Stimulated activated naive CD8-positive, alpha-beta T cell treated with anti-CD3 and anti-CD28 coated beads, Interleukin-15, Interleukin-2, amounts not matched to agents 100 U/mL and 50 U/mL, for 24 hours (primary cell): Measurements from ENCODE around the gene FOSL1.

Experiments used
- ATAC-seq: fragments of 150-1000 bp; cut with Tn5 transposase; one replicate; pipeline ENCODE4 v1.10.0; 2021
- DNase-seq: peaks from one replicate; pipeline ENCODE4 v3.0.0; 2021

FOSL1 gene

DNA sequence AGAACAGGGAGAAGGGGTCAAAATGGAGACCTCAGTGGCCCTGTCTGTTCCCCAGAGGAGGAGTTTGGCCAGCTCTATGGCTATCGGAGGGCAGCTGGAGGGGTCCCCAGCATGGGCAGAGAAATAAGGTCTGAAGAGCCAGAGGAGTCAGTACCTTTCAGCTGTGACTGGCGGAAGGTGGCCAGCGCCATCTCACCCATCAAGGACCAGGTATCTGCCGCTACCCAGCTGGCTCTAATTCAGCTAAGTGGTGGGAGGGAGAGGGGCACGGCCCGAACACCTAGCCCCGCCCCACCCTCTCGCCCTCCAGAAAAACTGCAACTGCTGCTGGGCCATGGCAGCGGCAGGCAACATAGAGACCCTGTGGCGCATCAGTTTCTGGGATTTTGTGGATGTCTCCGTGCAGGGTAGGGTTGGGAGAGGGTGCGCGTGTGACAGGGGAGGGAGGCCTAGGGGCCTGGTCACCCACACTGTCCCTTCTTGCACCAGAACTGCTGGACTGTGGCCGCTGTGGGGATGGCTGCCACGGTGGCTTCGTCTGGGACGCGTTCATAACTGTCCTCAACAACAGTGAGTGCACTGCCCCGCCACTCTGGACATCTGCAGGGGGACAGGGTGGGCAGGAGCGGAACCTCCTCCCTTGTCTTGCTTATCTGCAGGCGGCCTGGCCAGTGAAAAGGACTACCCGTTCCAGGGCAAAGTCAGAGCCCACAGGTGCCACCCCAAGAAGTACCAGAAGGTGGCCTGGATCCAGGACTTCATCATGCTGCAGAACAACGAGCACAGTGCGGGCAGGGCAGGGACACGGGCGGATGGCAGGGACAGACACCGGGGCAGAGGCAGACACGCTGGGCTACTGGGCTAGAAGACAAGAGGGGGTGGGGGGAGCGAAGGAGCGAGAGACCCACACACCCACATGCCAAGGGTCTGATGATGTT lies 17.8 kb downstream of the FOSL1 start:
- ATAC-seq: no peak

DNA sequence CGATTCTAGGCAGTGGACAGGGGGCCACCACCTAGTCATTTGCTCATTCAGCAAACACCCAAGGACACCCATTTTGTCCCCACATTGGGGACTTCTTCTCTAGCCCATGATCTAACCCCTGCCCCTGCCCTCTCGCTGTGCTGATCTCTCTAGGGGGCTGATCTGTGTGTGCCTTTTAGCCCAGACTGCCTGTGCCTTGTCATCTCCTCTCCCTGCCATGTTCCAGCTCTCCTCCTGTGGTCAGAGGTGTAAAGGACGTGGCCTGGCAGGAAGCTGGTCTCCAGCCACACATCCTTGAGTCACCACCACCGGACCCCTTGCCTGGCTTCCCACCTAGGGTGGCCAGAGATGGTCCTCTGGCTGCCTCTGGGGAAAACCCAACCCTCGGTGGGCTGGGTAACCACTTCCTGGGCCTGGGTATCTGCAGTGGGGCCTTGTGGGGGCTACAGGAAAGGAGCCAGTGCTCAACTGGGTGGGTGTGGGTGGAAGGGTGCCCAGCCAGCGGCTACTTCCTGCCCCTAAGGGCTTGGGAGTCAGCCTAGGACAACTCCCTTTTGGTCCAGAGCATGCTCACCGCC lies 19.3 kb downstream of the FOSL1 start:
- ATAC-seq (peak; percentile 36), DNase-seq (peak; percentile 50)

More for the DNA sequence above, 17.8 kb downstream of the FOSL1 start:
- no peak for DNase-seq

DNA sequence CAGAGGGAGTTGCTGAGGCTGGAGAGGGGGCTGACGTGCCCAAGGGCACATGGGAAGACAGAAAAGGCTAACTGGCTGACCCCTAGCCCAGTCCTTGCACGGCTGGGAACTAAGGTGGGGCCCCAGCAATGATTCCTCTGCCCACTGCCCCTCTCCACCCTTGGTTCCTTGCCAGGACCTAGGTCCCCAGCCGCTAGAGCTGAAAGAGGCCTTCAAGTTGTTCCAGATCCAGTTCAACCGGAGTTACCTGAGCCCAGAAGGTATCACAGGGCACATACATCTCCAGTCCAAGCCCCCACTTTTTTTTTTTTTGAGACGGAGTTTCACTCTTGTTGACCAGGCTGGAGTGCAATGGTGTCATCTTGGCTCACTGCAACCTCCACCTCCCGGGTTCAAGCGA lies 20.2 kb downstream of the FOSL1 start:
- no peak for ATAC-seq
- no peak for DNase-seq

DNA sequence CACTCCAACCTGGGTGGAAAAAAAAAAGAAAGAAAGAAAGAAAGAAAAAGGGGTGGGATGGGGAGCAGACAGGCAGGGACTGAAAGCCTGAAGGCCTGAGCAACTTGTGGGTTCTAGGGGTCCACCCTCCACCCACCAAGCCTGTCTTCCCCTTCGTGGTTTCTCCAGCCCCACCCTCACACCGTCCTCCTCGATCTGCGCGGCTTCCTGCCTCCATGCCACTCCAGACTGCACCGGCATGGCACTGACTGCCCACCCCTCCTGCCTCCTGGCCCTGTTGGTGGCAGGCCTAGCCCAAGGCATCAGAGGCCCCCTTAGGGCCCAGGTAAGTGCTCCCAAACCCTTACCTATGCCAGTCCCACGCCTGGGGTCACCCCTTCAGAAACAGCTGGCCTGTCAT lies 20.6 kb downstream of the FOSL1 start, which contains the start of gene CTSW:
CTSW (plus strand) TSS at position 221 of the 400 bp plus-strand sequence; CDS start at position 239, 18 bp downstream.
- ATAC-seq (peak; percentile 76), DNase-seq (peak; percentile 72)

DNA sequence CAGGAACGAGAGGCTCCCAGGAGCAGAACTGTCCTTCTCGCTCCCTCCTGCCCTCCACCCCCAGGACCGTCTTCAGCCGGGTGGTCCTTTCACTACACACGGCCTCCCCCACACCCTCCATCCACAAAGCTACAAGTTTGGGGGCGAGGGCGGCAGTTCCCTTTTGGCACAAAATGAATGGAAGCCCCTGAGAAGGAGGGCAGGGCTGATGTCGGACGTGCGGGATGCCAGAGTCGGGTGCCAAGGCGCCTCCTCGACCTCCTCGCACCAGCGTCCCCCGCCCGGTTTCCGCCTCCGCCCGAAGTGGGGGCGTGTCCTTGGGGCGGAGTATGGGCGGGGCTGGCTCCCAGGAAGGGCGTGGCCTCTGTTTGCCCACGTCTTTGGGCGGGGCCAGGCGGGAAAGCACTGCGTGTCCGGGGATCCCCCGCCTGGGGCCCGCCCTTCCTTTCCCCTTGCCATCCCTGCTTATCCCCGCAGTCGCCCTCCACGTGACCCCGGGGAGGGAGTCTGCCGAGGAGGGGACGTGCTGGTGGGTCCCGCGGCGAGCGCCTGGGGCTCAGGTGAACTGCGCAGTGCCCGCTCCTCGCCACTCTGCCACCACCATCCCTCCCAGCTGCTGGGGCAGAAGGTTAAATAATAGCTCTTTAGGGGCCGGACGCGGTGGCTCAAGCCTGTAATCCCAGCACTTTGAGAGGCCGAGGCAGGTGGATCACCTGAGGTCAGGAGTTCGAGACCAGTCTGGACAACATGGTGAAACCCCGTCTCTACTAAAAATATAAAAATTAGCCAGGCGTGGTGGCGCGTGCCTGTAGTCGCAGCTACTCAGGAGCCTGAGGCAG lies 26.7 kb downstream of the FOSL1 start:
- ATAC-seq: peak; percentile 86

DNA sequence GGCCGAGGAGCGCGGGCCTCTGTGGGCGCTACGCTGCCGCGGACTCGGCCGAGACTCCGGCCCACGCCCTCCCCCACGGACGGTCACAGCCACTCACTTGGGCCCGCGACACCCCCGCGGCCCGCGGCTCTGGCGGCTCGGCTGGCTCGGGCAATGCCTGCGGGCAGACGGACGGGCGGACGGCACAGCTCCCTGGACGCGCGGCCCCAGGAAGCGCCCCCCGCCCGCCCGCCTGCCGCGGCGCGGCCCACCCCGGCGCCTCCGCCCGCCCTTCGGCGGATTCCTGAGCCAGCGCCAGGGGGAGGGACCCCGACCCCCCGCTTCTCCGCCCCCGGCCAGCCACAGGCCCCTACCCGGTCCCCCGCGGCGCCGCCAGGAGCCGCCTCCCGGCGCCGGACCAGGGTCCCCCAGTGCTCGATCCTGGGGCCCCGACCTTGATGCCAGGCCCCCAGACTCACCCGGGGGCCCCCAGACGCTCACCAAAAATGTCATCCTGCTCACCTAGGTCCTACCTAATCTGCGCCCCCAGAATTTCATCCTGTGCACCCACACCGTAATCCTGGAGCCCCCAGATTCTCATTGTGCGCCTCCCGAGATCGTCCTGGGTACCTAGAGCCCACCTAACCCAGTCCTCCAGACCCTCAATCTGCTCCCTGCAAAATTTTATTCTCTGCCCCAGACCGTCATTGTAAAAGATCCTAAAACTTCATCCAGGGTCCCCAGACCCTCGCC lies 27.4 kb downstream of the FOSL1 start, which contains the start of gene EFEMP2:
EFEMP2 (minus strand) TSS at position 215 of the 732 bp plus-strand sequence. CDS start 446 bp downstream, outside the sequence.
- no peak for ATAC-seq
- DNase-seq: no peak

More for the DNA sequence above, 26.7 kb downstream of the FOSL1 start:
- peak; percentile 98 for DNase-seq

DNA sequence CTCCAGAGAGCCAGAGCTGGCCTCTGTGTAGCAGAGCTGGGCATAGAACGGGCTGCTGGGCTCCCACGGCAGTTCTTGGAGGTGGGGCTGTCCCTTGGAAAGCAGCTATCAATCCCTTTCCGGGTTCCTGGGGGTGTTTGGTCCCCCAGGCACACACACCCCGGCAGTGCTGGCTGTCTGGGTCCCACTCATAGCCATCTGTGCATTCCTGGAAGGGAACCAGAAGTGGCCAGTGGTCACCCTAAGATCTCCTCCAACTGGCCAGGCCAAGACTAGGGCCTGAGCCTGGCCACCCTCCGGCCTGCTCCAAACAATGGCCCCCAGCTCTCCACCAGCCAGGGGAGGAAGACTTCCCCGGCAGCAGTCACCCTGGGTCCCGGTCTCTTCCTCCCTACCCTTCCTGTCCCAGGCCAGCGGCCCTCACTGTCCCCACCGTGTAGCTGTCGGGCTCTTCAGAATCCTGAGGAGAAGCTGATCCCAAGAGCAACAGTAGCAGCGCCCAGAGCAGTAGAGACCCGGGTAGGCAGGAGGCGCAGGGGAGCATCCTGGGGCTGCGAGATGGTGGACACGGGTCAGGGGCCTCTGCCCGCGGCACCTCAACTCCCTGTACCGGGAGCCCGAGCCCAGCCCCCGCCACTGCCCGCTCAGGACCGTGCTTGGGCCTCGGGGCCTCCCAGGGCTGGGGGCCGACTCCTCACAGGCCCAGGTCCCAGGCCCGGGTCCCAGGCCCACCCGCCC lies 28.2 kb downstream of the FOSL1 start:
- DNase-seq: no peak

DNA sequence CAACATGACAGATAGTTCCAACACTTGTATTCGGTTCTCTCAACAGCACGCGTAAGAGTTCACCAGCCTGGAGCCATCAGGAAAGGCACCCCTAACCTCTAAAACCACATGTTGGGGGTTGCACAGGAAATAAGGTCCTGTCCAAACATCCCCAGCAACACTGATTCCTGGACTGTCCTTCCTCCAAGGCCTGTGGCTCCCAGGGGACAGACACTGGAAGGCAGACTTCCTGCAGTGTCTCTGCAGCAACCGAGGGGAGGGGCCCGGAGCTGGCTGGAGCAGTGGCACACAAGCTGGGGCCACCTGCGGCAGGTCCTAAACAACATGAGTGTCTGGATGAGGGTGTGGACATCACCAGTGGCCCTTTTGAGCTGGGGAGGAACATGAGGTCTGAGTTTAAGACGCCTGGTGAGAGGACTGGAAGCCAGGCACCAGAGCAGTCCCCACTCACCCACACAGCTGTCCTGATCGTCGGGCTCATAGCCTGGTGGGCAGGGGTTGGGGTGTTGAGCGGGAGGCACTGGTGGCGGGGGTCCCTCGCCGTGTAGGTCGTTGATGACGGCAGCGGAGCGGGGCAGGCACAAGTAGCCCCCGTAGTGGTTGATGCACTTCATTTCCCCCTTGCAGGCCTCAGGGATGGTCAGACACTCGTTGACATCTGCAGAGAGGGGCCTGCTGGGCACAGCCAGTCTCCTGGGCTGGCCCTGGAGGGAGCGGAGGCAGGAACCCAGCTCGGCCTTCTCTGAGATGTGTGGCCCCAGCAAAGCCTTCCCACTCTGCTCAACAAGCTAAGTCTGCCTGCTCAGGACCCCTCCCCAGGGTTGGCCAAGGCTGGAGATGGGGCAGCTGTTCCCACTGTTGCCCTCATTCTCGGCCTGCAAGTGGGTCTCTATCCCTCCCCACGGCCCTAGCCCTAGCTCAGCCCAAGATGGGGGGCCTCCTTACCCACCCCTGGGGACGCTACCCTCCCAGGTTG lies 29.2 kb downstream of the FOSL1 start:
- DNase-seq (no peak), ATAC-seq (no peak)

More for the DNA sequence above, 28.2 kb downstream of the FOSL1 start:
- ATAC-seq: no peak

DNA sequence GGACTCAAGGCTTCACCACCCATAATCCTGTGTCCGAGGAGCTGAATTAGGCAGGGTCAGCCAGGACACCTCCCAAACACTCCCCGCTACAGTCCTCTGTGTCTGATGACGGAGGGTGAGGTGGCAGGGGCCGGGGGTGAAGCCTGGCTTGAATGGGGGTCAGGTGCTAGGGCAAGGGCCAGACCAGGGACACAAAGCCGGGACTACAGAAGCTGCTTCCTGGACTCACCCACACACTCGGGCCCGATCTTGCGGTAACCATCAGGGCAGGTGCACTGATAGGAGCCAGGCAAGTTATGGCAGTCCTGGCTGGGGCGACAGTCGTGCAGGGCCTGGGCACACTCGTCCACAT lies 29.9 kb downstream of the FOSL1 start:
- no peak for DNase-seq
- no peak for ATAC-seq

DNA sequence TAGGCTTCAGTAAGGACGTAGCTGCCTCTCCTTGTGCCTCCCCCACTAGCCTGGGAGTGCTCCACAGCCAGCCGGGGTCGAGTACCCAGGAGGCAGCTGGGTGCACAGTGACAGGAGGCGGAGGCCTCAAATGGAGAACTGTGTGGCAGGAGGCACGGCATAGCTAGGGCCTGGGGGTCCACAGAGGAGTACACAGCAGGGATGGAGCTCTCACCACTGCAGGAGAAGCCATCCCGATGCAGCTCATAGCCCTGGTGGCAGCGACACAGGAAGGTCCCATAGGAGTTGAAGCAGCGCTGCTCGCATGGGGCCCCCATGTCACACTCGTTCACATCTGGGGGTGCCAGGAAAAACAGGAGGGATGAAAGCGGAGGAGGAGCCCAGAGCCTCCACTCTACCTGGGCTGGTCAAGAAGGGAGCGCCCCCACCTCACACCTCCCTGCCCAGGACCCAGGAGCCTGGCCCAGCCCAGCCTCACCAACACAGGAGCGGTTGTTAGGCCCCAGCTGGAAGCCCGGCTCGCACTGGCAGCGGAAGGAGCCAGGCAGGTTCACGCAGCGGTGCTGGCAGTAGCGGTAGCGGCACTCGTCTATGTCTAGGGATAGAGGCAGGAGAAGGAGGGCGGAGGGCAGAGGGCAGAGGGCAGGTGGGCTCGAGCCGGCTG lies 30.4 kb downstream of the FOSL1 start:
- ATAC-seq (no peak), DNase-seq (no peak)

DNA sequence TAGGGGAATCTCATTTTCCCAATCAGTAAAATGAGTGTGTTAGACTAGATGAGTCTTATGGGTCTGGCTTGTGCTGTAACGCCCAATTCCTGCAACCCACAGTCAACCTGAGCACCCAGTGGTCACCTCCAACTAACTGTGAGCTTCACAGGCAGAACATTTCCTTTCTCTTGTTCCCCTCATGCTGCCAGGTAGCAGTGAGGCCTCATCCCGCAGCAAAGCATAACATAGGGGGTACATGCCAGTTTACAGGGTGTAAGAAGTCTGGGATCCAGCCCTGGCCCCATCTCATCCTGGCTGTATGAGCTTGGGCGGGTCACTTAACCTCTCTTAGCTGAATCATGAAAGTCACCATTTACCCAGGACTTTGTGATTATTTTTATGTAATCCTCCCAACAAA lies 31.3 kb downstream of the FOSL1 start:
- DNase-seq (no peak), ATAC-seq (no peak)

DNA sequence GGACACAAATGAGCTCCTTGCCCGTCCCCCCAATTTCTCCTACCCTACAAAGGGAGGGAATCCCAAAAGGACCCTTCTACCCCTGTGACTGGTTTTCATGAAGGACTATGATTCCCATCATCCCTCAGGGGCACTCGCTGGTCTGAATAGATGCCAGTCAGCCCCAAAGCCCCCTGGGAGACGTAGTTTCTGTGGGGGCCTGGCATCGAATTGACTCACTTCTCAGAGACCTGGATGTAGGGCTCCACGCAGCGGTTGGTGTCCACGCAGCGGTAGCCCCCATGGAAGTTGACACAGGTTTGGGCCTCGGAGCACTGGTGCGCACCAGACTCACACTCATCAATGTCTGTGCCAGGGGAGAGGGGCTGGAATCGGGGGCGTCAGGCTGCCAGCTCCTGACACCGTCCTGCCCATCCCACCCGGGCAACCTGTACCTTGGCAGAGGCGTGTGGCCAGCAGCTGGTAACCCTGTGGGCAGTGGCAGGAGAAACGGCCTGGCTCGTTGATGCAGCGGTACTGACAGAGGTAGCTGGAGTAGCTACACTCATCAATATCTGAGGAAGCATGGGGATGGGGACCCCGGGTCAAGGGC lies 32.0 kb downstream of the FOSL1 start:
- no peak for ATAC-seq
- DNase-seq: no peak

DNA sequence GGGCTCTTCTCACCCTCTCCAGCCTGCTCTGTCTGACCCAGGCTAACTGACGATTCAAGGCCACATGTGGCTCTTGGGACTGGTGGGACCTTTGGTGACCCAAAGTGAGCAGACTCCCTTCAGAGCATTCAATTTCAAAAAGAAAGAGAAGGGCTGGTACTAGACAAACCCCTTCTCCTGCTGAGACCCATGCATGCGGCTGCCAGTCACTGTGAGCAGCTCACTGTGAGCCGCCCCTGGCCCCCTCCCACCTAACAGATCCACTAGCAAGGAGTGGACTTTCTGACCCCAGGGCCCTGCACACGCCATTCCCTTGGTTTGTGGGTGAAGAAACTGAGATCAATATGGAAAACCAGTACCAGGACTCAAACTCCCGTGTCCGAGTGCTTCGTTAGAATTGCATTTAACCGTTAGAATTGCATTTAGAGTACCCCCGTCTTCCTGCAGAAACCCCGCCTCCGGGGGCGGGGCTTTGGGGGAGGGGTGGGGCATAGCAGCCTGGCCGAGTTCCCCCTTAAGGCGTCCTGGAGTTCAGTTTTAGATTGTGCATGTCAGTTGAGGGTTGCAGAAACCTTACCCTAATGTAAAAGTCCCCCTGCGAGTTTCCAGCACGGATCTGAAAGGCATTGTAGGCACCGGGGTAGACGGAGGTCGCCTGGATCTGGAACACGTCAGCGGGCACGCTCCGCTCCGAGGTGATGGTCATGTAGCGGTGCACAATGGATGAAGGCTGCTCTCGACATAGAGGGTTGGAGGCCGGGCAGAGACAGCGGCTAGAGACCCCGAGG lies 32.7 kb downstream of the FOSL1 start:
- DNase-seq (peak; percentile 63), ATAC-seq (no peak)

DNA sequence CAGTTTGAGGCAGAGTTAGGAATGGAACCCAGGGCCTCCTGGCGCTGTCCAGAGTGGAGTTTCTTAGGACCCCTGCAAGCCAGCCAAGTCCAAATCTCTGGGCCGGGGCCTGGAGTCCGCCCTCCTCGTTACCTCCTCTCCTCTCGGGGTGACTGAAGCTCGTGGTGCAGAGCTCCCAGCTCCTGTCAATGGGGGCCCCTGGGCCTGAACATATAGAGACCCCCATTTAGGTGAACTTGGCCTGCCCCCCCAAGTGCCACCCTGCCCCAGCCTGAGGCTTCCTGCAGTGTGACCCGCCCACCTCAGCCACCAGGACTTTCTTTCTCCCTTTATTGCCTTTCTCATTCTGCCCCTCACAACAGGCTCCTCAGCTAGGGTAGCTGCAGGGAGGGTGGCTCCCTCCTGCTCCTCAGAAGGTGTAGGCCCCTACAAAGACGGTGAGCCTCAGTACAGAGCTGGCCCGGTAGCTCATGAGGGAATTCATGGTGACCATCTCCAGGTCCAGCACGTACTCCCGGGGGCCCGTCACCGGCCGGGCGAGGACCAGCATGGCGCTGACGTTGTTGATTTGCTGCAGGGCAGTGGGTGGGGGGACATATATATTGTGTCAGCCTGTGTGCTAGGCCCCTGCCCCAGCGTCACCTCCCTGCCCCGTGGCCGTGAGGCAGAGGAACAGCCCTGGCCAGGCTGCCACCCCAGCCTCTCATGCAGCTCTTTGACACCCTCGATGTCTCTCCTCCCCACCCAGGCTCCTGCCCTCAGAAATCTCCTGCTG lies 33.5 kb downstream of the FOSL1 start:
- no peak for DNase-seq
- no peak for ATAC-seq

DNA sequence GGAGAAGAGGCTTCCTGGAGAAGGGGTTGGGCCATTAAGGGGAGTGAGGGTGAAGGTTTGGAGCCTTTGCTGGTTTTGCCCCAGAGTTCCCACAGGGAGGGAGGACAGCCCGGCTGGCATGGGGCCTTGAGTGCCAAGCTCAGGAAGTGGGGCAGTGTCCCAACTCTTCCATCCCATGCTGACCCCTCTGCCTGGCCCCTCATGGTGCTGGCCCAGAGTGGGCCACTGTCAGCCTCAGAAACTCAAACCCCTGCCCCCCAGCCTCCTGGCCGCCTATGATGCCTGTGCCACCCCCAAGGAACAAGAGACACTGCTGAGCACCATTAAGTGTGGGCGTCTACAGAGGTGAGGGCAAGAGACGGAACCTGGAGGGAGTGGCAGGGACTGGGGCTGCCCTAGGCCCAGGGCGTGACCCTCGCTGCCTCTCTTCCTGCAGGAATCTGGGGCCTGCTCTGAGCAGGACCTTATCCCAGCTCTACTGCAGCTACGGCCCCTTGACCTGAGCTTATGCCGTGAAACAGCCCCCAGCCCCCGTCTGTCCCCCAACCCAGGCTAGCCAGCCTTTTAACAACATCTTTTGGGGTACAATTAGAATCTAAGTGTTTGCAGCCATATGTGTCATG lies 34.5 kb downstream of the FOSL1 start:
- DNase-seq (no peak), ATAC-seq (no peak)

DNA sequence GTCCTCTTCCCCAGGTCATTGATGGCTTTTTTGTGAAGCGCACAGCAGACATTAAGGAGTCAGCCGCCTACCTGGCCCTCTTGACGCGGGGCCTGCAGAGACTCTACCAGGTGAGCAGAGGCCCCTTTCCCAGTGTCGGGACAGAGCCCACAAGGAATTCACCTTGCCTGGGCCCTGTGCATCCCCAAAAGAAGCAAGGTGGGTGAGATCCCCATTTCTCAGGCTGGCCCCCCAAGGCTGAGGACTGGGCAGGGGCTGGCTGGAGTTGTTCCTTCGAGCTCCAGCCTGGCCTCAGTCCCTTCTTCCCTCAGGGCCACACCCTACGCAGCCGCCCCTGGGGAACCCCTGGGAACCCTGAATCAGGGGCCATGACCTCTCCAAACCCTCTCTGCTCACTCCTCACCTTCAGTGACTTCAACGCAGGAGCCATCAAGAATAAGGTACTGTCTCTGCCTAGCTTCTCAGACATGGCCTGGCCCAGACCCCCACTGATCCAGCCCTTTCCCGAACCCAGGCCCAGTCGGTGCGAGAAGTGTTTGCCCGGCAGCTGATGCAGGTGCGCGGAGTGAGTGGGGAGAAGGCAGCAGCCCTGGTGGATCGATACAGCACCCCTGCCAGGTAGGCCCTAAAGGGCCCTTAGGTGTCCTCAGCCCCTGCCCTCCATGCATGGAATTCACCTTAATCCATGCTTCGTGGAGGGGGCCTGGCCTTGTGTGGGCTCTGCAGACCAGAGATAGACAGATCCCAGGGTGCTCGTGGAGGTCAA lies 35.3 kb downstream of the FOSL1 start:
- no peak for DNase-seq
- no peak for ATAC-seq
